K562 (cell line): ENCODE measurements around the gene SOWAHA. TPM values are rescaled to one million over a fixed set of nuclear protein-coding genes. Genes with fewer than 3 reads are reported as not detected.
A peak's percentile ranks its signal among the peaks of the same experiment; 100 is the strongest.

Experiments used
- ATAC-seq: fragments of 200-7000 bp; cut with Tn5 transposase; 3 replicates; pipeline ENCODE4 v1.9.1; 2020; ENCODE audit warnings: moderate library complexity
- BruUV-seq: library from RNA; stranded (reverse); fragments of 400-500 nt; replicated peaks from 2 replicates; lab custom pipeline; 2021; lab: Mats Ljungman, UMichigan
- CTCF ChIA-PET: fragments of 300-600 bp; formaldehyde crosslinking; extraction: SDS; loops from one replicate; lab custom pipeline; 2021; ENCODE audit warnings: low intra/inter-chr PET ratio; lab: Yijun Ruan, JAX
- POLR2A ChIA-PET: fragments of 300-600, 350-650 bp; sonication (Branson Sonifier 250); formaldehyde crosslinking; extraction: SDS; loops from one replicate; lab custom pipeline; 2021; ENCODE audit warnings: antibody characterized with exemption, inconsistent platforms; lab: Yijun Ruan, JAX
- DNase-seq, 4 experiments: peaks; one replicate each; pipeline versions ENCODE4 v3.0.0 to v3.0.0-alpha.2; 2011 to 2018; ENCODE audit warnings: low spot score in 3 of 4, mixed read lengths in 3 of 4; ENCODE audit errors: extremely low read depth in 1 of 4
- FAIRE-seq: peaks from 2 replicates; lab custom pipeline; 2011; peaks lifted over from hg19 to GRCh38; lab: Jason Lieb, UNC
- H2AFZ ChIP-seq: 2 replicates; pipeline ENCODE4 v1.6.0; 2011; ENCODE audit warnings: low read depth, low read length, control low read depth, inconsistent platforms
- H3K27ac ChIP-seq: fragments of 200-600 bp; 3 replicates; pipeline ENCODE4 v1.8.0; 2011; ENCODE audit warnings: low read depth, mild to moderate bottlenecking, control low read depth, inconsistent platforms, low read length, moderate library complexity, mixed read lengths; ENCODE audit errors: extremely low read depth
- H3K27me3 ChIP-seq, 2 experiments: fragments of 300-600 bp in 1 of 2; 2 replicates in 1 of 2; 3 replicates in 1 of 2; pipeline versions ENCODE4 v1.6.0 to v1.8.0; 2011; ENCODE audit warnings: inconsistent platforms in 2 of 2, low read length in 2 of 2, mild to moderate bottlenecking in 1 of 2, mixed read lengths in 1 of 2, moderate library complexity in 1 of 2; ENCODE audit not compliant: control insufficient read depth in 2 of 2, insufficient read depth in 2 of 2
- H3K36me3 ChIP-seq: fragments of 300-600 bp; 3 replicates; pipeline ENCODE4 v1.8.0; 2011; ENCODE audit warnings: mild to moderate bottlenecking, low read length, inconsistent platforms; ENCODE audit not compliant: control insufficient read depth, insufficient read depth
- H3K4me1 ChIP-seq, 2 experiments: fragments of 200-600 bp in 1 of 2; replicated peaks in 1 of 2; 2 replicates in 1 of 2; 3 replicates in 1 of 2; pipeline versions ENCODE4 v1.5.1 to v1.8.0; 2011; ENCODE audit warnings: inconsistent platforms in 2 of 2, low read length in 2 of 2, mild to moderate bottlenecking in 1 of 2, mixed read lengths in 1 of 2, moderate library complexity in 1 of 2; ENCODE audit not compliant: control insufficient read depth in 2 of 2, insufficient read depth in 2 of 2
- H3K4me2 ChIP-seq: 2 replicates; pipeline ENCODE4 v1.6.1; 2011; ENCODE audit warnings: low read length, control low read depth, inconsistent platforms, mixed read lengths; ENCODE audit not compliant: insufficient read depth
- H3K4me3 ChIP-seq: fragments of 200-600 bp; sonication (generic), shearing (Covaris generic); 2 replicates; pipeline ENCODE4 v1.5.1; 2016; ENCODE audit warnings: control low read depth, inconsistent platforms
- H3K79me2 ChIP-seq: fragments of 200-600 bp; 3 replicates; pipeline ENCODE4 v1.8.0; 2011; ENCODE audit warnings: low read length, inconsistent platforms; ENCODE audit not compliant: control insufficient read depth, insufficient read depth
- H3K9ac ChIP-seq, 2 experiments: 2 replicates each; pipeline versions ENCODE4 v1.6.0 to v1.6.1; 2011; ENCODE audit warnings: low read depth in 2 of 2, low read length in 2 of 2, control low read depth in 1 of 2, inconsistent platforms in 1 of 2, mild to moderate bottlenecking in 1 of 2, mixed read lengths in 1 of 2; ENCODE audit not compliant: insufficient read depth in 1 of 2
- H3K9me1 ChIP-seq: one replicate; pipeline ENCODE4 v1.6.0; 2011; ENCODE audit warnings: inconsistent platforms, mild to moderate bottlenecking, low read length, moderate library complexity; ENCODE audit not compliant: control insufficient read depth, insufficient read depth
- H3K9me3 ChIP-seq: replicated peaks from 2 replicates; pipeline ENCODE4 v1.5.1; 2011; ENCODE audit warnings: low read depth, low read length, inconsistent platforms; ENCODE audit not compliant: control insufficient read depth, insufficient read depth
- H4K20me1 ChIP-seq: replicated peaks from 2 replicates; pipeline ENCODE4 v1.6.1; 2011; ENCODE audit warnings: low read length, inconsistent platforms, mixed read lengths; ENCODE audit not compliant: control insufficient read depth, insufficient read depth
- ATF6 ChIP-seq: sonication (generic); formaldehyde crosslinking; IDR thresholded peaks from 2 replicates; pipeline ENCODE4 v1.4.0; 2020; ENCODE audit warnings: mild to moderate bottlenecking, missing genetic modification reagents
- HMBOX1 ChIP-seq: sonication (generic); IDR thresholded peaks from 2 replicates; pipeline ENCODE4 v1.6.1; 2016
- ZFPM2 ChIP-seq: fragments of 250-450 bp; sonication (Bioruptor Pico); IDR thresholded peaks from 2 replicates; pipeline ENCODE4 v1.5.1; 2022; ENCODE audit warnings: mild to moderate bottlenecking
- ZNF583 ChIP-seq: fragments of 250-450 bp; sonication (Bioruptor Pico); IDR thresholded peaks from 2 replicates; pipeline ENCODE4 v1.4.0; 2020
- WGBS: fragments of 100-300 bp; shearing (Covaris generic); methylation state at CpG from one replicate; pipeline ENCODE4 v1.1.6; 2016; ENCODE audit warnings: low coverage, mixed read lengths; ENCODE audit not compliant: insufficient coverage; ENCODE audit errors: missing lambda C conversion rate; 5-methylcytosine and 5-hydroxymethylcytosine counted together
- in situ Hi-C: fragments of 300-500 bp; cut with MboI; formaldehyde crosslinking; loops from 4 replicates; pipeline ENCODE4 v1.15.0; 2018; ENCODE audit warnings: inconsistent platforms, mixed read lengths
- intact Hi-C: fragments of 100-400 bp; cut with micrococcal nuclease; formaldehyde crosslinking; loops from 2 replicates; pipeline ENCODE4 v1.14.2; 2022
- polyA plus RNA-seq, 8 experiments: library from polyadenylated mRNA; depleted of rRNA in 4 of 8; stranded (reverse) in 5 of 8; unstranded in 3 of 8; fragments of >200 nt; fragmentation: Nextera tagmentation in 2 of 8; fragmentation: Illumina TruSeq in 1 of 8; extraction: Ambion mirVana in 2 of 8; extraction: Trizol in 1 of 8; gene quantifications; 2 replicates each; pipeline versions ENCODE4 v1.2.1 to v1.2.3, GENCODE V29; 2011 to 2014; ENCODE audit warnings: inconsistent platforms in 1 of 8, missing spikeins in 1 of 8
- total RNA-seq, 7 experiments: library from RNA; depleted of rRNA in 6 of 7; stranded (reverse); fragments of >200 nt in 6 of 7; fragmentation: Illumina TruSeq in 2 of 7; extraction: Trizol in 2 of 7; gene quantifications; 2 replicates each; pipeline versions ENCODE4 v1.2.1 to v1.2.3, GENCODE V29; 2011 to 2021; ENCODE audit warnings: low replicate concordance in 1 of 7
- TF ChIP-seq, protein P1 (sequence below): sonication (generic); formaldehyde crosslinking; IDR thresholded peaks from 2 replicates; pipeline ENCODE4 v1.8.1; 2023; ENCODE audit warnings: mild to moderate bottlenecking, missing genetic modification reagents

Gene SOWAHA
- total and polyA plus RNA-seq, 9 of the 15 experiments (the other 6 are each of a cell fraction or from before 2014, with no cell fraction given): not detected

DNA sequence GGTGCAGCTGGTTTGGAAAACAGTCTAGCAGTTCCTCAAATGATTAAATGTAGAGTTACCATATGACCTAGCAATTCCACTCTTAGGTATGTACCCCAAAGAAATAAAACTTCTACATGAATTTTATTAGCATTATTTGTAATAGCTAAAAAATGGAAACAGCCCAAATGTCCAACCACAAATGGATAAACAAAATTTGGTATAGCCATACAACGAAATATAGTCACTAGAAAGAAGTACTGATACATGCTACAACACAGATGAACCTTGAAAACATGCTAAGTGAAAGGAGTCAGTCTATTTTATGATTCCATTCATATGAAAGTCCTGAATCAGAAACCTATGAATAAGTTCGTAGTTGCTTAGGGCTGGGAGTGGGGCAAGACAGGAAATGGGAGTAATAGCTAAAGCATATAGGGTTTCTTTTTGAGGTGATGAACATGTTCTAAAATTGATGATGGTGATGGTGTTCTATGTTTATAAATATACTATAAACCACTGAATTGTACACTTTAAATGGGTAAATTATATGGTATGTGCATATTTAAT lies 46.9 kb downstream of the SOWAHA start (continued):
- TF ChIP-seq, protein P1, sequence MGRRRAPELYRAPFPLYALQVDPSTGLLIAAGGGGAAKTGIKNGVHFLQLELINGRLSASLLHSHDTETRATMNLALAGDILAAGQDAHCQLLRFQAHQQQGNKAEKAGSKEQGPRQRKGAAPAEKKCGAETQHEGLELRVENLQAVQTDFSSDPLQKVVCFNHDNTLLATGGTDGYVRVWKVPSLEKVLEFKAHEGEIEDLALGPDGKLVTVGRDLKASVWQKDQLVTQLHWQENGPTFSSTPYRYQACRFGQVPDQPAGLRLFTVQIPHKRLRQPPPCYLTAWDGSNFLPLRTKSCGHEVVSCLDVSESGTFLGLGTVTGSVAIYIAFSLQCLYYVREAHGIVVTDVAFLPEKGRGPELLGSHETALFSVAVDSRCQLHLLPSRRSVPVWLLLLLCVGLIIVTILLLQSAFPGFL: no peak
- TF ChIP-seq ZNF583: no peak
- TF ChIP-seq ZFPM2 (CRISPR knock-in tag): no peak

- Histone ChIP-seq H3K4me3 (no peak overlapping the region), H3K27me3 (no peaks in the 10 kb centered on the region), H3K36me3 (no peaks in the 10 kb centered on the region), H2AFZ (peak overlapping the region; percentile 45), H3K79me2 (no peaks in the 10 kb centered on the region), H3K4me2 (no peak overlapping the region), H3K9me1 (no peaks in the 10 kb centered on the region), H3K9me3 (no peaks in the 10 kb centered on the region), H3K9ac (no peak overlapping the region), H4K20me1 (no peaks in the 10 kb centered on the region), H3K27ac (no peak overlapping the region), H3K4me1 (peaks cover 4 to 8% of the 10 kb centered on the region in 2 experiments)
- BruUV-seq: no TSS peak
- ChIA-PET POLR2A (interaction anchor here (1.0 to 3.1 kb wide), 4 partner anchors 9 to 12 kb away, joined by 6 to 22 read pairs (median 8); no protein-coding TSS in a partner anchor), CTCF (interaction anchor here (0.6 kb wide), 1 partner anchor 97 kb away, joined by 3 read pairs; no protein-coding TSS in a partner anchor)
- intact Hi-C loops: no loop called here
- in situ Hi-C loops: no loop called here
- WGBS: 8% methylated on average over 5 of the region's 5 CpGs
- no peak for DNase-seq
- no peak for FAIRE-seq
- no peak for ATAC-seq
- no peak for TF ChIP-seq ATF6 (CRISPR knock-in tag)
- peak; percentile 58 for TF ChIP-seq HMBOX1
These were observed 47.6 kb downstream of the SOWAHA start for GRCh38 chr5:132860742-132861141.
